ENCODE measurements around the gene TMEM238.

DNA sequence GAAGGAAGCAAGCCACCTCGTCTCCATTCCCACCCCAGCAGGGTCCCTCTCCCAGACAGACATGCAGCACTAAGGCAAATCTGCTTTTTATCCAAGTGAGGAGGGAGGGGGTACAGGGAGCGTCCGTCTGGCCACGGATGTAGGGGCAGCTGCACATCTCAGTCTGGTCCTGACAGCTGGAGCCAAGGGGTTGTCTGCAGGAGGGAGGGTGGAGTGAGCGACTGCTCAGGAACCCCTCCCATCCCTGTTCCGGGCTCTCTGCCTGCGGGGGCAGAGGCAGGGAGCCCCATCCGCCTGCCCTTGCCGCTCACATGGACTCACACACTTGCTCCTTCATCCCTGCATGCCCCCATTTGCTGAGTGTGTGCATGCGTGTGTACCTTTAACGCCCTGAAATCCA is 4.9 kb downstream of the TMEM238 start:
- TF ChIP-seq, protein P1, sequence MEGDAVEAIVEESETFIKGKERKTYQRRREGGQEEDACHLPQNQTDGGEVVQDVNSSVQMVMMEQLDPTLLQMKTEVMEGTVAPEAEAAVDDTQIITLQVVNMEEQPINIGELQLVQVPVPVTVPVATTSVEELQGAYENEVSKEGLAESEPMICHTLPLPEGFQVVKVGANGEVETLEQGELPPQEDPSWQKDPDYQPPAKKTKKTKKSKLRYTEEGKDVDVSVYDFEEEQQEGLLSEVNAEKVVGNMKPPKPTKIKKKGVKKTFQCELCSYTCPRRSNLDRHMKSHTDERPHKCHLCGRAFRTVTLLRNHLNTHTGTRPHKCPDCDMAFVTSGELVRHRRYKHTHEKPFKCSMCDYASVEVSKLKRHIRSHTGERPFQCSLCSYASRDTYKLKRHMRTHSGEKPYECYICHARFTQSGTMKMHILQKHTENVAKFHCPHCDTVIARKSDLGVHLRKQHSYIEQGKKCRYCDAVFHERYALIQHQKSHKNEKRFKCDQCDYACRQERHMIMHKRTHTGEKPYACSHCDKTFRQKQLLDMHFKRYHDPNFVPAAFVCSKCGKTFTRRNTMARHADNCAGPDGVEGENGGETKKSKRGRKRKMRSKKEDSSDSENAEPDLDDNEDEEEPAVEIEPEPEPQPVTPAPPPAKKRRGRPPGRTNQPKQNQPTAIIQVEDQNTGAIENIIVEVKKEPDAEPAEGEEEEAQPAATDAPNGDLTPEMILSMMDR (IDR thresholded peaks at IDR 0.05), result no peak
- TF ChIP-seq POLR2A (IDR thresholded peaks at IDR 0.05), result no peak

Measured in adrenal gland (tissue), 5 donors.